SHP77 treated with DMSO at 0.1 percent for 48 hours (cell line): ENCODE measurements around the gene CIART.
"Not testable (repeated sequence)": the region's sequence is repeated elsewhere in the genome, so short reads cannot be mapped to it uniquely, and the experiment has no call there.

Experiments
- DNase-seq: peaks from one replicate; lab custom pipeline; 2025; lab: John Stamatoyannopoulos, UW

The CIART gene

DNA sequence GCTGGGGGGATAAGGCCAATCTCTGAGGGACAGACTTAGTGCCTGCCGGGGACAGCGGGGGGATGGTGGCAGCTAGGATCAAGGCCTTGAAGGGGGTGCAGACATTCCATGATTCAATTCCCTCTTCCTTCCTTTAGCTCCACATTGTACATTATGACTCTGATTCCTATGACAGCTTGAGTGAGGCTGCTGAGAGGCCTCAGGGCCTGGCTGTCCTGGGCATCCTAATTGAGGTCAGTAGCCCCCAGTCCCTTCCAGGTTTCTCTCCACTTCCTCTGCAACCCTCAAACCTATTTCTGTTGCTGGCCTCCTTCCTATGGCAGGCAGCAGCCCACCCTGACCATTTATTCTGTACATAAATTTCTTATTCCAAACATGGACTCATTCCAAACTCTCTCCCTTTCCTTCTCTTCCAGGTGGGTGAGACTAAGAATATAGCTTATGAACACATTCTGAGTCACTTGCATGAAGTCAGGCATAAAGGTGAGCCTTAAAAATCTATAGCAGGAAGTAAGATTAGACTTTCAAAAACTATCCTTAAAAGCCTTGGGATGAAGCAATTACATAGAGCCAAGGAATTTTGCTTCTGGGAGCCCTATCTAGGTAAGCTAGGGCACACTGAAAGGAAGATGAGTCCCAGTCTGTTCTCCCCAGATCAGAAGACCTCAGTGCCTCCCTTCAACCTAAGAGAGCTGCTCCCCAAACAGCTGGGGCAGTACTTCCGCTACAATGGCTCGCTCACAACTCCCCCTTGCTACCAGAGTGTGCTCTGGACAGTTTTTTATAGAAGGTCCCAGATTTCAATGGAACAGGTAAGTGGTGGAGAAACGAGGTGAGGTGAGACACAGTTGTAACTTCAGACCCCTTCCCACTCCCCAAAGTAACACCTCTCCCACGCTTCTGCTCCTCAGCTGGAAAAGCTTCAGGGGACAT, 19.7 kb upstream of the CIART start:
- DNase-seq: no peak

DNA sequence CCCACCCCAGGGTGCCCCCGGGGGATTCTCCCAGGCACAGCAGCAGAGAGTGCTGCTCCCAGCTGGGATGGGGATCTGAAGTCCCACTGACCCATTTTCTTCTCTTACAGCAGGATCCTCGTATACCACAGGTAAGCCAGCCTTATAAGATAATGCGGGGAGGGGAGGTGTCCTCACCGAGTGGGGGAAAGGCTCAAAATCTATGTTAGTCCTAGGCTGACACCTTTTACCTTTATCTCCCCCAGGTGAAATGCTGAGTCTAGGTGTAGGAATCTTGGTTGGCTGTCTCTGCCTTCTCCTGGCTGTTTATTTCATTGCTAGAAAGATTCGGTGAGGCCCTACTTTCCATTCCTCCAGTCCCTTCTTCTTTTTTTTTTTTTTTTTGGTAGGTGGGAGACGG, 18.8 kb upstream of the CIART start:
- no peak for DNase-seq

- DNase-seq: no peak
Observed at GRCh38 chr1:150267896-150268295, 14.5 kb upstream of the CIART start.

DNA sequence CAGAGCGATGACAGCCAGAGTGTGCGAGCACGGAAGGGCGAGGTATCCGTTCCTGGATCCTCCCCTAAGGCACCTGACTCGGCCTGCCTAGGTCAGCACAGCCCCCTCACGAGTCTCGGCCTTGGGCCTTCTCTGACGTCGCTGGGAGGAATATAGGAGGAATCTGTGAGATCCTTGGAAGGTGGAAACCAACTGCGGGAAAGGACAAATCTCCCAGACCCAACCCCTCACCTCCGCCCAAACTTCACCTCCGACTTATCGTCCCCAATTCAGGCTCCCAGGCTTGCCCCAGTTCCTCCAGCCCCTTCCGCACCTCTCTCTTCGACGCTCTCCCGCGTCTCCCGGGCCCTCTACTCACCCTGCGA, 14.0 kb upstream of the CIART start:
- no peak for DNase-seq

DNA sequence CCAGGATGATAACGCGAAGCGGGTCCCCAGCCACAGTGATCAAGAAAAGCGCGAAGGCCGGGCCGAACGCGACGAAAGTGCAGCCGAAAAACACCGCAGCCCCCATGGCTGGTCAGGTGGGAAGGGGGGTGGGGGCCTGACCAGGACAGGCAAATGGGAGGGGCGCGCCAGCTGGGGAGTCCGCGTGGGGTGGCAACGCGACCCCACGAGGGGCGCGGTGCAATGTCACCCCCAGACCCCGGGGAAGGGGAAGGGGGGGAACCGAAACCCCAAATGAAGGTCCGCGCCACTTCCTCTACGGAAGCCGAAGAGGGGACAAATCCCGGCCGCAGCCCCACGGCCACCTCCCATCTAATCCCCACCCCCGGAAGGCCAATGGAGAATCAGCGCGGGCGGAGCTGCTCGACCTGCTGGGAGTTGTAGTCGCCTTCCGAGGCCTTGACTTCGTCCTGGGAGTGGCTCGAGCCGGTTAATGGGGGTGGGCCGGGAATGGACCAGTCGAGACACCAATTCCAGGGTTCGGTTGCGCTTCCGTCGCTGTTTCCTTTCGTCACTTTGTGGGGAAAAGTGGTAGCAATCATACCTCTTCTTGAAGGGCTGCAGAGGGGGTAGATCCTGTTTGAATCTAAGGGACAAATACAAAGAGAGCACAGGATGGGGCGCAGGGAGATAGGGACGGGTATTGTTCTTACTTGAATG, 13.5 kb upstream of the CIART start, which contains the start of gene APH1A:
TSS of gene APH1A (minus strand) at position 312 of the 699 bp plus-strand sequence. CDS start at position 106, 206 bp downstream.
- peak; percentile 99 for DNase-seq

- no peak for DNase-seq
Observed at GRCh38 chr1:150269451-150269850, 12.9 kb upstream of the CIART start.

DNA sequence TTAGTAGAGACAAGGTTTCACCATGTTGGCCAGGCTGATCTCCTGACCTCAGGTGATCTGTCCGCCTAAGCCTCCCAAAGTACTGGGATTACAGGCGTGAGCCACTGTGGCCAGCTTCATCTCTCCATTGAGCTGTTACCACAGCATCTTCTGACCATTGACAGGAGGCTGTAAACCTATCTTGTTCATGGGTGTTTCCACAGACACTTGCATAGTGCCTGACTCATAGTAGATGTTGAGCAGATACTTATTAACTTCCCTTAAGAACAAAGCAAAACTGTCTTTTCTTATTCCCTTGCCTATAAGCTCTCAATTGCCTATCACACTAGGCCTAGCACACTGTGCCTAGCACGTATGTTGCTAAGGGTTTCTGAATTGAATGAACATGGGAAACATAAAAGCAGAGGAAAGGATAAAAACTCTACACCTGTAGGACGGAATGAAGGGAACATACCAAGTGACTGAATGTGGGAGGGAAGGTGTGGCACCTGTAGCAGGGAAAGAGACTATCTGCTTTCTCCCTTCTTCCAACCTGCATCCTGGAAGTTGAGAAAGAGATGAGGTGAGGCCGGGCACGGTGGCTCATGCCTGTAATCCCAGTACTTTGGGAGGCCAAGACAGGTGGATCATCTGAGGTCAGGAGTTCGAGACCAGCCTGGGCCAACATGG, 10.9 kb upstream of the CIART start:
- no peak for DNase-seq

GRCh38 chr1:150273311-150273710, 9.0 kb upstream of the CIART start:
- no peak for DNase-seq

DNA sequence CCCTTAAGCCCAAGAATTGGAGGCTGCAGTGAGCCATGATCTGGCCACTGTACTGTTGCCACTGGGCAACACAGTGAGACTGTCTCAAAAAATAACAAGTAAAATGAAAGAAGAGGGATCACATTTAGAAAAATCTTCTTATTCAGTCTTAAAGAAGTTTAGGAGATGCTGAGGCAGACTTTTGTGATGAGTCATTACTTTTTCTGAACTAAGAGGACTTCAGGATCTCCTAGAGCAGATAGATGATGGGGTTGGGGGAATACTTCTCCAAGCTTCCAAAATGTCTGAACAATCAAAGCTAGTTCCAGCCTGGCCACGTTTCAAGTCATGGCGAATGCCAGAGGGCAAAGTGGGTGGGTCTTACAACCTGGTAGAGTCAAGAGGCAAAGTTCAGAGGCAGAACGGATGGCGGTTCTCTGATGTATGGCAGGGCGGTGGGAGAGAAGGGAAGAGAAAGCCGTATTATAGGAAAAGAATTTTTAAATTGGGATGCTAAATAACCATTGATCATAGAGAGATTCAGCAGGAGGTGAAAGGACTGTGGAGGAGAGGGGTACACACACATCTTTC, 2.1 kb upstream of the CIART start:
- DNase-seq: no peak

GRCh38 chr1:150281221-150281757, 1.1 kb upstream of the CIART start:
- peak; percentile 81 for DNase-seq

DNA sequence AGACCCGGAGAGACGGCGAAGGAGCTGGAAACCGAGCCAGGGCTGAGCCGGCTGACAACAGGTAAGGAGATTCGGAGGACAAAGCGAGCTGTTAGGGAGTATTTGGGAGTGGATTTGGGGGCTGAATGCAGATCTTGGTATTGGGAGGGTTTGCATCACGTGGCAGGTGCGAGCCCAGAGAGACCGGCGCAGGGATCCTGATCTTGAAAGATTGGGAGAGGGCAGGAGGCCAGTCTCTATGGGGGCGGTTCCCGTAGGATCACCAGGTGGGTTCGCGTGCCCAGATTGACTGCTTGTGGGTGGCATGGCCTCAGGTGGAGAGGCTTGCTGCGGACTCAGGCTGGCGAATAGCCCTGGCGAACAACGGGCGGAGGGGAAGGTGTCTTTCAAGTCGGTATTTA, 204 bp downstream of the CIART start:
- DNase-seq: no peak

GRCh38 chr1:150283260-150283659, 906 bp downstream of the CIART start:
- DNase-seq: no peak

- no peak for DNase-seq
Observed at GRCh38 chr1:150288382-150288781, 6.0 kb downstream of the CIART start.

DNA sequence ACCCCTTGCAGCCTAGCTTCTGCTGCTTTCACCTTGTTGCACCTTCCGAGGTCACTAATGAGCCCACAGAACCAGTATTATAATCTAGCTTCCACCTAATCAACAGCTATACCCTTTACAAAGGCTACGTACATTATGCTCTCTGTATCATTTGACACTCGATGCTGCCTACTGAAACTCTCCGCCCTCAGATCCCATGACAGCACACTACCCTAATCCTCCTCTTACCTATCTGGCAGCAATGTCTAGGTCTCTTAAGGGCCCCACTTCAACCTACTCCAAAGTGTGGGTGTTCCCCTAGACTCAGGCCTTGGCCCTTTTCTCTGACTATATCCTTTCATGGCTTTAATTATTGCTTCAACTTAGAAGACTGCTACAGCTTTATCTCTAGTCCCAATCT, 6.5 kb downstream of the CIART start:
- DNase-seq: no peak

- peak; percentile 99 for DNase-seq
Observed at GRCh38 chr1:150293433-150294253, 11.3 kb downstream of the CIART start, which contains the start of gene MRPS21. Gene MRPS21 (plus strand): TSS chr1:150293861. CDS start chr1:150294367, 506 bp downstream.

DNA sequence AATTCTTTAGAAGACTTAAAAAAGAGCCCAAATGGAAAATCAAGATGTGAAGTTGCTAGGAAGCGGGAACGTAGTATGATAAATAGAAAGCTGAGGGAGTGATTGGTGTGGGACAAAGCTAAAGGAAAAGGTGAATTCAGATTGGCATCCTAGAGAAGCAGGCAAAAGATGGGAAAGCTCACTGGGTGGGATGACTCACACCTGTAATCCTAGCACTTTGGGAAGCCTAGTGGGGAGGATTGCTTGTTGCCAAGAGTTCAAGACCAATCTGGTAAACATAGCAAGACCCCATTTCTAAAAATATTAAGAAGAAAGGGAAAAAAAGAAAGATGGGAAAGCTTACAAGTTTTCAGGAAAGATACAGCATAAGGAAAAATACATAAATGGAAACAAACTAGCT, 13.1 kb downstream of the CIART start:
- DNase-seq: no peak

GRCh38 chr1:150299716-150300115, 17.4 kb downstream of the CIART start:
- no peak for DNase-seq

GRCh38 chr1:150302338-150302737, 20.0 kb downstream of the CIART start:
- DNase-seq: no peak

GRCh38 chr1:150302902-150303301, 20.5 kb downstream of the CIART start:
- DNase-seq: no peak

DNA sequence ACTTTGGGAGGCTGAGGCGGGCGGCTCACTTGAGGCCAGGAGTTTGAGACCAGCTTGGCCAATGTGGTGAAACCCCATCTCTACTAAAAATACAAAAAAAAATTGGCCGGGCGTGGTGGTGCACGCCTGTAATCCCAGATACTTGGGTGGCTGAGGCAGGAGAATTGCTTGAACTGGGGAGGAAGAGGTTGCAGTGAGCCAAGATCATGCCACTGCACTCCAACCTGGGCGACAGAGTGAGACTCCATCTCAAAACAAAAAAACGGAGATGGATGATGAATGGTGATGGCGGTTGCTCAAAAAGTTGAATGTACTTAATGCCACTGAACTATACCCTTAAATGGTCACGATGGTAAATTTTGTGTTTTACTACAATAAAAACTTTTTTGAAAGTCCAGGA, 26.2 kb downstream of the CIART start:
- not testable (repeated sequence) for DNase-seq
